SH-SY5Y (cell line): ENCODE measurements around the gene LYL1.

ENCODE experiments used
- GATA2 ChIP-seq: IDR thresholded peaks from 2 replicates; pipeline ENCODE4 v1.6.1; 2011; ENCODE audit warnings: mild to moderate bottlenecking, low read depth, low read length
- GATA3 ChIP-seq: IDR thresholded peaks from 2 replicates; pipeline ENCODE4 v1.6.1; 2011; ENCODE audit warnings: low read depth, mild to moderate bottlenecking, low read length, moderate library complexity

- no peak for TF ChIP-seq GATA3
- no peak for TF ChIP-seq GATA2
Measured at GRCh38 chr19:13062317-13062716, 40.3 kb downstream of the LYL1 start.
